ENCODE results near the gene RIMBP2.
"Not testable (repeated sequence)": the region's sequence is repeated elsewhere in the genome, so short reads cannot be mapped to it uniquely, and the experiment has no call there.

The RIMBP2 gene
- 0 to 6.3 (median 0) reads per million in 17 experiments for total RNA-seq

DNA sequence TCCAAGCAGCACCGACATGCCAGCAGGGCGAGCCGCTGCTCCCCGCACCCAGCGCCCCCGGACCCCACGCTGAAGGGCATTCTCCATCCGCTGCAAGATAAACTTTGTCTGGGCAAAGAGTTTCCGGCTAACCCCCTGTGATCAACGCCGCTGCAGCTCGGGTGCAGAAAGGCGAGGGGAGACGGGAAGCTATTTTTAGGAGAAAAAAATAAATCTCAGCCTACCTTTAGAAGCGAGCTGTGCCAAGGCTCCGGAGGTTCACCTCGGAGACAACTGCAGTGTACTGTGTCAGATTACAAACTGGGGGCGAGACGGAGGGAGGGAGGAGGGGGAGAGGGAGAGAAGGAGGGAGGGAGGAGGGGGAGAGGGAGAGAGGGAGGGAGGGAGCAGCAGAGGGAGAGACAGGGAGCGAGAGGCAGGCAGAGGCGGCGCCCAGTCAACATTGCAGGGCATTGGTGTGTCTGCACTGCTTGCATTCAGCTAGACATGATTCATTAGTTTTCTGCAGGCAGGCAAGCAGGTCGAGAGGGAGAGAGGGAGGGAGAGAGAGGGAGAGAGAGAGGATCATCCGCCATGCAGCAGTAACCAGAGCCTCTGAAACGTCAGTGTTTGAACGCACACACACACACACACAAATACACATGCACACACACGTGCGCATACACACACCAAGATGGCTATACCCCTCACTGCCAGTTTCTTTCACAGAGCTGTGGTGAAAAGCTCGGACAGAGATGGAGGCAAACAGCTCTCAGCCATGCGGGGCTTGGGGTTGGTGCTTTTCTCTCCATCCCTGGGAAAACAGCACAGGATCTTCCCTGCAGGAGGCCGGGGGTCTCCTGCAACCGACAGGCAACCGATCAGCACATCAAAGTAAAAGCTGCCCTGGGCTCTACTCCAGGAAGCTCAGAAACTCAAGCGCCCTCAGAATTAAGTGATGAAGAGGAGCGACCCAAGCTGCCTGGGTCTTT, at the start of gene RIMBP2:
Gene RIMBP2, minus strand, starts transcription at position 302 of the 971 bp plus-strand sequence. CDS start 237,286 bp downstream, outside the sequence.
- DNase-seq: no peak

DNA sequence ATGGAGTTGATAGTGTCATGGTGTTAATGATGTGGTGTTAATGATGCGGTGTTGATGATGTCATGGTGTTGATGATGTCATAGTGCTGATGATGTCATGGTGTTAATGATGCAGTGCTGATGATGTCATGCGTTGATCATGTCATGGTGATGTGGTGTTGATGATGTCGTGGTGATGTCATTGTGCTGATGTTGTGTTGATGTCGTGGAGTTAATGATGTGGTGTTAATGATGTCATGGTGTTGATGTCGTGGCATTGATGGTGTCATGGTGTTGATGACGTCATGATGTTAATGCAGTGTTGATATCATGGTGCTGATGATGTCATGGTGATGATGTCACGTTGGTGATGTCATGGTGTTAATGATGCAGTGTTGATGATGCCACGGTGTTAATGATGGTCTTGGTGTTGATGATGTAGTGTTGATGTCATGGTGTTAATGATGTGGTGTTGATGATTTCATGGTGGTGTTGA, 49.1 kb upstream of the RIMBP2 start:
- DNase-seq: peak in 3 of 4 experiments; percentile 26 to 29 (median 29)

GRCh38 chr12:130764475-130765185, 48.5 kb upstream of the RIMBP2 start:
- peak; percentile 30 to 70 (median 48) for DNase-seq

DNA sequence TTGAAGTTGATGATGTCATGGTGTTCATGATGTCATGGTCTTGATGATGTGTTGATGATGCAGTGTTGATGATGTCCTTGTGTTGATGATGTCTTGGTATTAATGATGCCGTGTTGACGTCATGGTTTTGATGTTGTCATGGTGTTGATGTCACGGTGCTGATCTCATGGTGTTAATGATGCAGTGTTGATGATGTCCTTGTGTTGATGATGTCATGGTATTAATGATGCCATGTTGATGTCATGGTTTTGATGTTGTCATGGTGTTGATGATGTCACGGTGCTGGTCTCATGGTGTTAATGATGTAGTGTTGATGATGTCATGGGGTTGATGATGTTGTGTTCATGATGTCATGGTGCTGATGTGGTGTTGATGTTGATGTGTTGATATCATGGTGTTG, 48.0 kb upstream of the RIMBP2 start:
- DNase-seq: peak in 3 of 4 experiments; percentile 24 to 40 (median 27)

DNA sequence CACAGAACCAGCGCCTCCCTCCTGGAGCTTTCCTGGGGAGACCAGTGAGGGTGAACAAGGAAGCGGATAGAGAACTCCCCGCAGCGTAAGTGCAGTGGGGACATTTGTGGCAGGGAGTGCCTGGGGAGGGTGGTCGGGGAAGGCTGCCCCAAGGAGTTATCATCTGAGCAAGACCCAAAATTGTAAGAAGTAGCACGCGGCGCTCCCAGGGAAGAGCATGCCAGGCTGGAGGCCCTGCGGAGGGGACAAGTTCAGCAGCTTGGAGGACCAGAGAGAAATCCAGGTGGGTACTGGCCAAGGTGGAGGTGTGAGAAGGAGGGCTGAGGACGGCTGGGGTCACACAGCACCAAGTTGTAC, 46.2 kb upstream of the RIMBP2 start:
- DNase-seq: no peak

DNA sequence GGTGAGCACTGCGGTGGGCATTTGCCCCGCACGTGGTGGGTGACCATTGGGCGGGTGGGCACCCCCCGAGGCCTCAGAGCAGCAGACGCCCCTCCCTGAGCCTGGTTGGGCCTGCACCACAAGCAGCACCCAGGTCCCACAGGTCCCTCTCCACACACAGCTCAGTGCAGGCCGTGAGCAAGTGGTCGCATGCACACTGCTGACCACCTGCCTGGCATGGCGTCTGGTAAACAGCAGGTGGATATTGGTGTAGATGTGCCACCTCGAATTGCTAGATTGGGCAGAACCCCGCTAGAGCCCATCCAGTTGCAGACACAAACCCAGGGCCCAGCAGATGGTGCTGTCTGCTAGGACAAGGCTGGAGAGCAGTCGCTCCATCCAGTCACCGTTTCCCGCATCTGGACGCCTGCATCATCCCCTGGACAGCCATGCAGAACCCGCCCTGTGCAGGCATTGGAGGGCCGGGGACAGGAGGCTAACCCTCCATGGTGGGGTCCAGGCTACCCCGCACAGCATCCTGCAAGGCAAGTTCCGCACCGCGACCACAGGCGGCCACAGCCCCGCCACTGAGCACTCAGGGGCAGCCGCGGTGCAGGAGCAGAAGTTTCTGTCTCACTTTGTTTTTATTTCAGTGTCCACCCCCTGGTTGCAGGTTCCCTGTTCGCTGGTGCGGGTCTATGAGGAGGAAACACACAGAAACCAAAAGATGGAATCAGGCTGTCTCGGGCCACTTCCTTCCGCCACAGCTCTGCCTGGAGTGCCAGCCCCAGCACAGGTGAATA, 45.6 kb upstream of the RIMBP2 start:
- peak; percentile 59 to 77 (median 65) for DNase-seq

GRCh38 chr12:130754234-130754901, 38.3 kb upstream of the RIMBP2 start:
- DNase-seq: no peak

DNA sequence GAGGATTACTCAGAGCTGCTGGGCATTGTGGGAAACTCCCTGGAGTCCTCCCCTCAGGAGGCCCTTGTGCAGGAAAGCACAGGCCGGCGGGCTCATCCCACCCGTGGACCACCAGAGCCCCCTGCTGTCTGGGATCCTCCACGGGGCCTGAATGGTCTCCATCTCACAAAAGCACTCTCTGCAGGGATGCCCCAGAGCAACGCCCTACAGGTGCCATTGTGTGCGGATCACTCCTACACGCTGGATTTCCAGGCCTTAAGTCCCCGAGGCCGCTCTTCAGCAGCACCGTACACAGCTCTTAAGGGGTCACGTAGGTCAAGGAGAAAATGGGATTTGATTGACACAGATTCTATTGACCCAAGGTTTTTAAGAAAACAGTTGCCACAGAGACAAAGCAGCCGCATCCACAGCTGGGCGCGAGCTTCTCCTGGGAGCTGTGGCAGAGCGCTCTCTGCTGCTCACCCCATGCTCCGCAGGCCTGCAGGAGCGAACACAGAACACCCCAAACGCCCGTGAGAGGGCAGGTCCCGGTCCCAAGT, 36.7 kb upstream of the RIMBP2 start:
- DNase-seq: no peak

- DNase-seq: not testable (repeated sequence)
These were observed 35.9 kb upstream of the RIMBP2 start for GRCh38 chr12:130752037-130752436.

DNA sequence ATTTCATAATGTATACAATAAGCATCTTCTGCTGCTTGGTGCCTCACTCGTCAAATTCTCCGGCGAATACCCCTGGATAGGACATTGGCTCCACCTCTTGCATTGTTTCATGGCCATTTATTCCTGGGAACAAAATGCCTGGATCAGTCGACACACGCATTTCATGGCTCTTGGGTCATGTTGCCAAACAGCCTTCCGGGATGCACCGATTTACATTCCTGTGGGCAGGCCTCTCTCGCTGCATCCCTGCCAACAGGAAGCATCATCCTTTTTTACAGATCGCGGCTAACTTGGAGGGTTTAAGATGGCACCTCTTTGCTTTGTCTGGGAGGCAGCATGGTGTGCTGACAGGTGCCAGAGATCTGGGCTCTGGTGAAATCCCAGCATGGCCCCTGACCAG, 32.7 kb upstream of the RIMBP2 start:
- no peak for DNase-seq

DNA sequence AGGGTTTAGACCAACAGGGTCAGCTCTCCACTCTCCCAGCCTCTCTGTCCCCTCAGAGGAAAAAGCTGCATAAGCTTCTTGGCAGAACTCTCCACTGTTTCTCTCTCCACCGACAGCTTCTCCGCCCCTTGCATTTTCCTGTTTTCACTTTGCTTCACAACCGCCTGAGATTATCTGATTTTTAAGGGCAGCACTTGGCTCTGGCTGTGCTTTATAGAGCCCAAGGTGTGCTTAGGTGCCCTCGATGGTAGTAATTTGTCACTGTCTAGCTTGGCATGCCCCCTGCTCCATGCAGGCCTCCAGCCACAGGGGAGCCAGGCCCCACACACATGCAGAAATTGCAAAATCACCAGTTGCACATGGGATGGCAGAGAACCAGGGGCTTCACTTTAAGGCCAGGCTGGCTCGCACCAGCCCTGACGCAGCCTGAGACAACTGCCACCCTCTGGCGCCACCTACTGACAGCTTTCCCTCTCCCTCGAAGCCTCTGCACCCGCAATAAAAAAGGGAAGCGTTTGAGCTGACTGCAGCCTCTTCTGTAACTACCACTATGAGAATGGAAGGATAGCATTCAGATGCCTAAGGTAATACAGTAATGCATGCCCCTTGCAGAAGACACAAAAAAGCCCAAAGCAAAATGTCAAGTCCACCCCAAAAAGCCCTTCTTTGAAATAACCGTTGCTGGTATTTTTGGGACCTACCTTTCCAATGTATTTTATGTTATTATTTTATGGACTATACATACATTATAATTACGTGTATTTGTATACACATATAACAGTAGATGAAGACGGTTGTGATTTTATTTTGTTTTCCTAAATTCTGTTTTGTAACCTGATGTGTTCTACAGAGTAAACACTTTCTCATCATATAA, 32.0 kb upstream of the RIMBP2 start:
- peak; percentile 85 to 92 (median 90) for DNase-seq

DNA sequence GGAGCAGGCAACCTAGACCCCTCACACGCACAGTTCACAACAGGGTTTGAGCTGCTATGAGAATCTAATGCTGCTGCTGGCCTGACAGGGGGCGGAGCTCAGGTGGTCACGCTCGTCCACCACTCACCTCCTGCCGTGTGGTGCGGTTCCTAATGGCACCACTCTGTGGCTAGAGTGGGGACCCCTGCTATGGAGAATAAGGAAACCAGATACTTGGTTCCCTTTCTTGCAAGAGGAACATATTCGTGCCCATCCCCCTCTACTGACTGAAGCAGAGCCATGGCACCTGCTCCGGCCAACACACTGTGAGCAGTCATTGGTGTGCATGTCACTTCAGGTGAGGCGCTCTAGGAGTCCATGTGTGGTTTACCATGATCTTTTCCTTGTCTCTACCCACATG, 30.4 kb upstream of the RIMBP2 start:
- peak in 1 of 4 experiments; percentile 25 for DNase-seq

- no peak for DNase-seq
These were observed 29.8 kb upstream of the RIMBP2 start for GRCh38 chr12:130745921-130746320.

DNA sequence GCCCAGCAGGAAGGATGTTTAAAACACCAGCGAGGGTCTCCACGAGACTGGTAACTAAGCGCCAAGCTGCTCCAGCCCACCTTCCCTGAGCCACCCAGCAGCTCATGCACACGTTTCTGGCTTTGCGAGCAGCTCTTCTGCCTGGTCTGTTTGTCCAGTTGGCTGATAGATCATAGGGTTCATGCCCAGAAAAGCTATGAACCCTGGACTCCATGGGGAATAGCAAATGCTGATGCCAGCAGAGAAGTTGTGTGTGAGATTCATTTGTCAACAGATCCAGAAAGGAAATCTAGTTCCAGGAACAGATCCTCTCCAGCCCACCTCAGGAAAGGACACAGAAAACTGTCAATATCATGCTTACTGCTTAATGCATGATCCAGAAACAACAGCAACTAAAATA, 28.2 kb upstream of the RIMBP2 start:
- no peak for DNase-seq

GRCh38 chr12:130743606-130744005, 27.5 kb upstream of the RIMBP2 start:
- DNase-seq: no peak

DNA sequence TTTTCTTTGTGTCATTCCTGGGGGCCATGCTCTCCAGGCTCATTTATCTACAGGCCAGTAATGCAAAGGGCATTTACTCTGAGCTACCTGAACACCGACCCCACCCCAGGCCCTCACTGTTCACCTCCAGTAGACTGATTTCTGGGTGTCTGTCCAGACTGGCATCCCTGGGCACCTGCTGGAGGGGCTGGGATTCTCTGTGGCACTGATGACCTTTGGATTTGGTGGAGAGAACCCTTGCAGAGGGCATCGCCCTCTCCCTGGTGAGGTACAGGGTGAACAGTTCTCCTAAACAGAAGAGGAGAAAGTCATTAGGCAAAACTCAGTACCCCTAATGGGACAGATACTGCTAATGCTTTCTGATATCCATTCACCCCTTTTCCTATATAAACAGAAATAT, 27.1 kb upstream of the RIMBP2 start:
- DNase-seq: no peak

DNA sequence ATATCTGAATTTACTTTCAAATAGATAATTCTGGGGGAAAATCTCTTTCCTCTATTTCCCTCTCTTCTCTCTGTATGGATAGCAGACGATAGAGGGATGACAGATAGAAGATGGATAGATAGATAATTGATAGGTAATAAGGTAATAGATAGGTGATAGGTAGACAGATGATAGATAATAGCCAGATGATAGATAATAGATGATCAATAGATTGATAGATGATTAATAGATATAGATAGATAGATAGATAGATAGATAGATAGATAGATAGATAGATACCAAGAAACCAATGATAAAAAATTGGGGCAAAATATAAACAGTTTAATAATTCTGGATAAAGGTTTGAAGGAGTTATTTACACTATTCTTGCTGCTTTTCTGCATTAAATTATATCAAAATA, 26.6 kb upstream of the RIMBP2 start:
- no peak for DNase-seq

GRCh38 chr12:130742112-130742511, 26.0 kb upstream of the RIMBP2 start:
- no peak for DNase-seq

GRCh38 chr12:130739571-130739970, 23.5 kb upstream of the RIMBP2 start:
- DNase-seq: no peak

DNA sequence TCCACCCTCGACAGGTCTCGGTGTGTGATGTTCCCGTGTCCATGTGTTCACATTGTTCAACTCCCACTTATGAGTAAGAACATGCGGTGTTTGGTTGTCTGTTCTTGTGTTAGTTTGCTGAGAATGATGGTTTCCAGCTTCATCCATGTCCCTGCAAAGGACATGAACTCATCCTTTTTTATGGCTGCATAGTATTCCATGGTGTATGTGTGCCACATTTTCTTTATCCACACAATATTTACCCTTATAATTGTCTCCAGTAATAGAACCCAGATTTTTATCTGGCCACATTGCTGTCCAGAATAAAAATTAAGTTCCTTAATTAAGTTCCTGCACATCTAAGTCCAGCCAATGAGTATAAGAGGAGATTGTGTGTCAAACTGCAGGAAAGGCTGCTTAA, 22.3 kb upstream of the RIMBP2 start:
- DNase-seq: not testable (repeated sequence)

DNA sequence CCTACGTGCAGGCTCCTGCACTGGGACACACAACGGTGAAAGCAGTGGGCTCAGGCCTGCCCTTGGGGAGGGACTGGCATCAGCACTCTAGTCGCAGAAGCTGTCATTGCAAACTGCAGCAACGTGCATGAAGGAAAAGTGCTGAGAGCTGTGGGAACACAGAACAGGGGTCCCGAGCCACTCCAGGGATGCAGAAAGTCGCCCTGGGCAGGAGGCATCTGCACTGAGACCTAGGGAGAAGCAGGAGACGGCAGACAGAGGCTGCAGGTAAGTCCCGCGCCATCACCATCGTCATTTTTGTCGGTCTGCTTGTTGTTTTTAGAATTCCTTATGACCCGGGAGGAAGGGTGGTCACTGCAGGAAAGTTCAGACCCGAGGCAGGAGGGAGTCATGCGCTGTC, 21.6 kb upstream of the RIMBP2 start:
- no peak for DNase-seq

Measured in suppressor macrophage (primary cell).